HepG2 (cell line): ENCODE measurements around the gene SACS. TPM values are rescaled to one million over a fixed set of nuclear protein-coding genes. Genes with fewer than 3 reads are reported as not detected.

ENCODE experiments used
- GLMP ChIP-seq: sonication (generic); formaldehyde crosslinking; IDR thresholded peaks from 2 replicates; pipeline ENCODE4 v1.9.0; 2021; ENCODE audit warnings: missing genetic modification reagents, mild to moderate bottlenecking, borderline replicate concordance
- PBX3 ChIP-seq: sonication (generic); formaldehyde crosslinking; IDR thresholded peaks from 2 replicates; pipeline ENCODE4 v1.8.1; 2023; ENCODE audit warnings: missing genetic modification reagents, inconsistent platforms, borderline replicate concordance
- RARG ChIP-seq: sonication (generic); formaldehyde crosslinking; IDR thresholded peaks from 2 replicates; pipeline ENCODE4 v1.4.0; 2020; ENCODE audit warnings: low read depth, mild to moderate bottlenecking, missing genetic modification reagents
- ZFP91 ChIP-seq: sonication (generic); formaldehyde crosslinking; IDR thresholded peaks from 2 replicates; pipeline ENCODE4 v1.9.0; 2022; ENCODE audit warnings: missing genetic modification reagents, mild to moderate bottlenecking, borderline replicate concordance
- ZNF292 ChIP-seq: sonication (generic); formaldehyde crosslinking; IDR thresholded peaks from 2 replicates; pipeline ENCODE4 v1.8.1; 2022; ENCODE audit warnings: mild to moderate bottlenecking, low read depth, missing genetic modification reagents, borderline replicate concordance
- ZNF362 ChIP-seq: sonication (generic); formaldehyde crosslinking; IDR thresholded peaks from 2 replicates; pipeline ENCODE4 v1.4.0; 2020; ENCODE audit warnings: missing genetic modification reagents, mild to moderate bottlenecking, borderline replicate concordance
- polyA plus RNA-seq, 8 experiments: library from polyadenylated mRNA; depleted of rRNA in 3 of 8; stranded (reverse) in 7 of 8; unstranded in 1 of 8; fragments of >200 nt; fragmentation: Illumina TruSeq in 4 of 8; extraction: Trizol in 4 of 8; gene quantifications; 2 replicates each; pipeline versions ENCODE4 v1.2.1 to v1.2.3, GENCODE V29; 2011 to 2016; ENCODE audit warnings: low read depth in 4 of 8, missing spikeins in 1 of 8, mixed read lengths in 1 of 8; ENCODE audit not compliant: insufficient read depth in 1 of 8
- total RNA-seq, 5 experiments: library from RNA; depleted of rRNA; stranded (reverse); fragments of >200 nt; fragmentation: Illumina TruSeq; extraction: Trizol; gene quantifications; 2 replicates each; pipeline ENCODE4 v1.2.3, GENCODE V29; 2016; ENCODE audit warnings: low read depth in 1 of 5

Gene SACS
- total and polyA plus RNA-seq, 2 of the 13 experiments (the other 11 are each of a cell fraction or from before 2014, with no cell fraction given): 4.0 to 15.7 TPM

GRCh38 chr13:23433171-23434153 is at the start of gene SACS (continued):
- TF ChIP-seq ZNF362 (CRISPR knock-in tag): peak; percentile 97
- TF ChIP-seq GLMP (CRISPR knock-in tag): no peak
- TF ChIP-seq RARG (CRISPR knock-in tag): no peak
- TF ChIP-seq ZFP91 (CRISPR knock-in tag): peak; percentile 99
- no peak for TF ChIP-seq PBX3 (CRISPR knock-in tag)
- peak; percentile 22; the same call in 1 of the 2 replicates for TF ChIP-seq ZNF292
- TF ChIP-seq, all 625 proteins: peak for 20
